Activated CD4-positive, CD25-positive, alpha-beta regulatory T cell (primary cell): ENCODE data around the gene SLC39A11.

ENCODE experiments used
- DNase-seq, 4 experiments: peaks; one replicate each; lab custom pipeline; 2025; lab: John Stamatoyannopoulos, UW

The SLC39A11 gene

GRCh38 chr17:72870367-72870985 lies 222.0 kb downstream of the SLC39A11 start:
- DNase-seq, result no peak

GRCh38 chr17:72869630-72870029 lies 222.9 kb downstream of the SLC39A11 start:
- DNase-seq, result no peak

- DNase-seq, result no peak
Observed at GRCh38 chr17:72865954-72866353, 226.5 kb downstream of the SLC39A11 start.

- DNase-seq, result no peak
Observed at GRCh38 chr17:72863526-72864211, 228.8 kb downstream of the SLC39A11 start.

GRCh38 chr17:72862276-72862999 lies 230.1 kb downstream of the SLC39A11 start:
- DNase-seq, result no peak

- DNase-seq, result no peak
Observed at GRCh38 chr17:72861811-72862210, 230.7 kb downstream of the SLC39A11 start.

GRCh38 chr17:72860778-72861177 lies 231.7 kb downstream of the SLC39A11 start:
- no peak for DNase-seq

GRCh38 chr17:72858826-72859495 lies 233.5 kb downstream of the SLC39A11 start:
- no peak for DNase-seq

- DNase-seq, result no peak
Observed at GRCh38 chr17:72853440-72854415, 238.8 kb downstream of the SLC39A11 start.

GRCh38 chr17:72852277-72852938 lies 240.1 kb downstream of the SLC39A11 start:
- no peak for DNase-seq

- no peak for DNase-seq
Observed at GRCh38 chr17:72850410-72851118, 241.9 kb downstream of the SLC39A11 start.

GRCh38 chr17:72846399-72846798 lies 246.1 kb downstream of the SLC39A11 start:
- no peak for DNase-seq

- DNase-seq, result no peak
Observed at GRCh38 chr17:72843591-72843990, 248.9 kb downstream of the SLC39A11 start.

- no peak for DNase-seq
Observed at GRCh38 chr17:72840019-72840418, 252.5 kb downstream of the SLC39A11 start.

GRCh38 chr17:72839131-72839725 lies 253.3 kb downstream of the SLC39A11 start:
- no peak for DNase-seq

GRCh38 chr17:72838581-72838980 lies 253.9 kb downstream of the SLC39A11 start:
- DNase-seq, result no peak

GRCh38 chr17:72838068-72838467 lies 254.4 kb downstream of the SLC39A11 start:
- no peak for DNase-seq

GRCh38 chr17:72837335-72837734 lies 255.2 kb downstream of the SLC39A11 start:
- DNase-seq, result no peak

- no peak for DNase-seq
Observed at GRCh38 chr17:72833128-72833765, 259.2 kb downstream of the SLC39A11 start.
